ENCODE results near the gene CNTLN.

DNA sequence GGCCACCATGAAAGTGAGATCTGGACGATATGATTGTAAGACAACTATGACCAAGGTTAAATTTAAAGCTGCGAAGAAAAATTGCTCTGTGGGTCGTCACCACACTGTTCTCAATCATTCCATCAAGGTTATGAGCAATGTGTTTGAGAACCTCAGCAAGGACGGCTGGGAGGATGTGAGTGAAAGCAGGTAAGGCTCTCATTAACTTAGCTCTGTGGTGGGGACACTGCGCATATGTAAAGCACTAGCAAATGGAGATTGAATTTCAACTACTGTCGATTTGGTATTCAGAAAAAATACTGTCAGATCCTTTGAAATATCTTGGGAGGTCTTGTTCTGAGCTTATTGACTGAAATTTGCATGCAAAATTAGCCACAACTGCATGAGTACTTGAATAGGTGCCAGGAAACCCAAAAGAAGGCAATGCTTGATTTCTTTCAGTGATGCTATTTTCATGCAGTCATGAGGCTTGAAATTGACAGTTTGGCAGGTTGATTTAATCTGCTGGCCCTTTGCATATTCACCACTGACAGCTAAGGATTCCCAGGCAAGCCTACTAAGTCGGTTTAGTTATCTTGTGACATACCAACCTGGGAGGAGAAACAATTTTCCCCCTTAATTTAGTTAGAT, 260.2 kb downstream of the CNTLN start:
- TF ChIP-seq CTCF (IDR thresholded peaks at IDR 0.05) (no peak), POLR2A (IDR thresholded peaks at IDR 0.05) (no peak)

Measured in suprapubic skin (tissue), 3 donors.